GM12864 (cell line): ENCODE measurements around the gene ASXL2.
A peak's percentile ranks its signal among the peaks of the same experiment; 100 is the strongest.
"Not testable (repeated sequence)": the region's sequence is repeated elsewhere in the genome, so short reads cannot be mapped to it uniquely, and the experiment has no call there.

Experiments used
- DNase-seq: peaks from one replicate; pipeline ENCODE4 v3.0.0-alpha.2; 2011; ENCODE audit warnings: low read depth
- H3K4me3 ChIP-seq: 2 replicates; pipeline ENCODE4 v1.5.1; 2011; ENCODE audit warnings: mild to moderate bottlenecking, low read depth, low read length, control low read depth
- CTCF ChIP-seq: IDR thresholded peaks from 2 replicates; pipeline ENCODE4 v1.5.1; 2011; ENCODE audit warnings: low read depth, mild to moderate bottlenecking, moderate library complexity, low read length, control low read depth, inconsistent platforms; ENCODE audit errors: missing control alignments

Gene ASXL2

DNA sequence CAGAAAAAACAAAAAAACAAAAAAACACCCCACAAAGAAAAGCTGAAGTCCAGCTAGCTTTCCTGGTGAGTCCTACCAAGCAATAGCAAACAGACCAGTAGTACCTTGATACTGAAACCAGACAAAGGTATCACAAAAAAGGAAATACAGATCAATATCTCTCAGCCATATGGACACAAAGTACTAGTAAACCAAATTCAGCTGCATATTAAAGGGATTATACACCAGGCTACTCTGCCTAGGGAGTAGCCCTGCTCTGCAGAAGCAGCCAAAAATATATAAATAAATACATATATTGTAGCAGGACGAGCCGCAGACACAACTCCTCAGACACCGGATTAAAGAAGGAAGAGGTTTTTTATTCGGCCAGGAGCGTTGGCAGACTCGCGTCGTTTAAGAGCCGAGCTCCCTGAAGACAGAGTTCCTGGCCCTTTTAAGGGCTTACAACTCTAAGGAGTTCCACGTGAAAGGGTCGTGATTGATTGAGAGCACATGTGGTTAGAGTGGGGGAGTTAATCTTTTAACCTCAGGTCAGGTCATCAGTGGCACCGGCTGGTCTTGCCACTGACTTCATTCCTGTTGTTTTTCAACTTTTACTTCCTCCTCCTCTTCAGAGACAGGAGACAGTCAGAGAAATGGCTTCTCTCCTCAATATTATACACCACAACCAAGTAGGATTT, 166.5 kb downstream of the ASXL2 start:
- DNase-seq: no peak
- TF ChIP-seq CTCF: no peak
- H3K4me3 ChIP-seq: no peak overlapping the region; the same call in 1 of the 2 replicates

- no peak for DNase-seq
- no peak for TF ChIP-seq CTCF
- H3K4me3 ChIP-seq: no peak overlapping the region
Measured at GRCh38 chr2:25710750-25711149, 167.5 kb downstream of the ASXL2 start.

GRCh38 chr2:25709349-25709748, 168.9 kb downstream of the ASXL2 start:
- no peak for TF ChIP-seq CTCF
- H3K4me3 ChIP-seq: no peak overlapping the region
- DNase-seq: no peak

DNA sequence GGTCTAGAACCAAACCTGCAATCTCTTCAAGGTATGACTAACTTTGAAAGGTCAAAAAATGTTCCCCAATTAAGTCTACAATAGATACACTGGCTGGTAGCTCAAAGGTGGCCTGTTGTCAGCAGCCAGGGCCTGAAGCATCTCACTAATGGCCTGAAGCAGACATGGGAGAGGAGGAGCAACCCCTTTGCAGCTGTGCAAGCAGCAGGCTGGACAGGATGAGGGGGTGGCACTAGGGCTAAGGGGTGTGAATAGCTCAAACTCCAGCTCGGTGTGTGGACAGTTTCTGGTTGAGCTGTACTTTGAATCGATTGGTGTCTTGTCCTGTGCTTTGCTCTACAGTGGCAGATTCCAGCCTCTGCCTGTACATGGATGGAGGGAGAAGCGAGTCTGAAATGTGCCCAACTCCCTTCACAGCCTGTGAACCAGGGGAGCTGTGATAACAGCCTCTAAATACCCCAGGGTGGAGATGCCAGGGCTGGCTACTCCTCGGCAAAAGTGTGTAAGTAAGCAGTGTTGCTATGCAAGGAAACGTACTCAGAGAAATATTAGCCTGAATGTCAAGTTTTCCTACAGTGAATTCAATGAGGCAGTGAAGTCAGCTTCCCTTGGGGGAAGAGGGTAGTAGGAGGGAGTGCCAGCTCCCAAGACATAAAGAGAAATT, 170.2 kb downstream of the ASXL2 start:
- DNase-seq: no peak
- H3K4me3 ChIP-seq: no peak overlapping the region
- TF ChIP-seq CTCF: no peak

DNA sequence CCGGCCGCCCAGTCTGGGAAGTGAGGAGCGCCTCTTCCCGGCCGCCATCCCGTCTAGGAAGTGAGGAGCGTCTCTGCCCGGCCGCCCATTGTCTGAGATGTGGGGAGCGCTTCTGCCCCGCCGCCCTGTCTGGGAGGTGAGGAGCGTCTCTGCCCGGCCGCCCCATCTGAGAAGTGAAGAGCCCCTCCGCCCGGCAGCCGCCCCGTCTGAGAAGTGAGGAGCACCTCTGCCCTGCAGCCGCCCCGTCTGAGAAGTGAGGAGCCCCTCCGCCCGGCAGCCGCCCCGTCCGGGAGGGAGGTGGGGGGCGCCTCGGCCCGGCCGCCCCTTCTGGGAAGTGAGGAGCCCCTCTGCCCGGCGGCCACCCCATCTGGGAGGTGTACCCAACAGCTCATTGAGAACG, 172.7 kb downstream of the ASXL2 start:
- not testable (repeated sequence) for DNase-seq

GRCh38 chr2:25701801-25702200, 176.5 kb downstream of the ASXL2 start:
- TF ChIP-seq CTCF: no peak
- DNase-seq: no peak
- H3K4me3 ChIP-seq: no peak overlapping the region

More for the DNA sequence above, 172.7 kb downstream of the ASXL2 start:
- H3K4me3 ChIP-seq: not testable (repeated sequence)

GRCh38 chr2:25700221-25700660, 178.0 kb downstream of the ASXL2 start:
- peak; percentile 70 for TF ChIP-seq CTCF
- H3K4me3 ChIP-seq: no peak overlapping the region
- no peak for DNase-seq
